ENCODE results near the gene GRIK2.

DNA sequence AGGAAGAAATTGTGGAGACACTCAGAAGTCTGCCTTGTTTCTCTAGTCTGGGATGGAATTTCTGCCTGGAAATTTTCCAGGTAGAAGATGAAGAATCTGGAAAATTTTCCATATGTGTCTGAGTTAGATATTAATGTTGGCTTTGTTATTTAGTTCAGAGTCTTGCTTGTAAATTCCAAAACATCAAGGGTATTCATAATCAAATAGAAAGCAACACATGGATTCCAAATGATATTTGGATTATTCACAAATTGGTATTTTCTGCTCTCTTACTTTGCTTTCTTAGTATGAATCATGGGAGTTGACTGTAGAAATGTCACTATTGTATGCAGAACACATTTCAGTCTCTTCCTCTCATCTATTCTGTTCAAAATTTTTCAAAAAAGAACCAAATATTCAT, 116.0 kb downstream of the GRIK2 start:
- TF ChIP-seq, protein P1, sequence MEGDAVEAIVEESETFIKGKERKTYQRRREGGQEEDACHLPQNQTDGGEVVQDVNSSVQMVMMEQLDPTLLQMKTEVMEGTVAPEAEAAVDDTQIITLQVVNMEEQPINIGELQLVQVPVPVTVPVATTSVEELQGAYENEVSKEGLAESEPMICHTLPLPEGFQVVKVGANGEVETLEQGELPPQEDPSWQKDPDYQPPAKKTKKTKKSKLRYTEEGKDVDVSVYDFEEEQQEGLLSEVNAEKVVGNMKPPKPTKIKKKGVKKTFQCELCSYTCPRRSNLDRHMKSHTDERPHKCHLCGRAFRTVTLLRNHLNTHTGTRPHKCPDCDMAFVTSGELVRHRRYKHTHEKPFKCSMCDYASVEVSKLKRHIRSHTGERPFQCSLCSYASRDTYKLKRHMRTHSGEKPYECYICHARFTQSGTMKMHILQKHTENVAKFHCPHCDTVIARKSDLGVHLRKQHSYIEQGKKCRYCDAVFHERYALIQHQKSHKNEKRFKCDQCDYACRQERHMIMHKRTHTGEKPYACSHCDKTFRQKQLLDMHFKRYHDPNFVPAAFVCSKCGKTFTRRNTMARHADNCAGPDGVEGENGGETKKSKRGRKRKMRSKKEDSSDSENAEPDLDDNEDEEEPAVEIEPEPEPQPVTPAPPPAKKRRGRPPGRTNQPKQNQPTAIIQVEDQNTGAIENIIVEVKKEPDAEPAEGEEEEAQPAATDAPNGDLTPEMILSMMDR (IDR thresholded peaks at IDR 0.05), result no peak
- no peak for TF ChIP-seq POLR2A (IDR thresholded peaks at IDR 0.05)

All from heart left ventricle (tissue), 13 donors.